Upper lobe of right lung (tissue), 1 donor: ENCODE data around the gene POLG2. TPM values are rescaled to one million over a fixed set of nuclear protein-coding genes. Genes with fewer than 3 reads are reported as not detected.
A peak's percentile ranks its signal among the peaks of the same experiment; 100 is the strongest.

Experiments
- ATAC-seq: fragments of 200-7000 bp; cut with Tn5 transposase; one replicate; pipeline ENCODE4 v1.9.1; 2020; ENCODE audit warnings: mild to moderate bottlenecking, moderate library complexity
- DNase-seq: peaks from one replicate; pipeline ENCODE4 v3.0.0-alpha.2; 2020
- H3K27ac ChIP-seq: fragments of 200-600 bp; one replicate; pipeline ENCODE4 v1.8.0; 2022
- H3K27me3 ChIP-seq: fragments of 200-600 bp; one replicate; pipeline ENCODE4 v1.8.0; 2022; ENCODE audit warnings: mild to moderate bottlenecking
- H3K36me3 ChIP-seq: fragments of 200-600 bp; one replicate; pipeline ENCODE4 v1.8.0; 2022
- H3K4me1 ChIP-seq: fragments of 200-600 bp; one replicate; pipeline ENCODE4 v1.8.0; 2022
- H3K4me3 ChIP-seq: fragments of 200-600 bp; one replicate; pipeline ENCODE4 v1.8.0; 2022; ENCODE audit warnings: mild to moderate bottlenecking
- H3K9me3 ChIP-seq: fragments of 200-600 bp; one replicate; pipeline ENCODE4 v1.8.0; 2022
- intact Hi-C: fragments of 100-400 bp; cut with DNase I; formaldehyde crosslinking; loops from one replicate; pipeline ENCODE4 v1.11.0; 2022
- total RNA-seq: library from RNA; stranded (reverse); fragmentation: NEBNext Ultra II Directional; extraction: Animal tissue kit (Norgen Biotek cat#: 25700); gene quantifications from one replicate; pipeline ENCODE4 v1.2.1, GENCODE V29; 2021
- TF ChIP-seq, protein P1 (sequence below): fragments of 200-600 bp; IDR thresholded peaks from one replicate; pipeline ENCODE4 v1.8.0; 2022; ENCODE audit warnings: antibody characterized with exemption
- donor health status: DM: no; HTN: yes; CAD: no; lungs with severe emphysema.

POLG2 gene
- total RNA-seq, 1 donor from 2014 or later, result 12.6 TPM

GRCh38 chr17:64502809-64503208 is 6.0 kb upstream of the POLG2 start:
- ATAC-seq (no peak), DNase-seq (no peak)
- TF ChIP-seq, protein P1, sequence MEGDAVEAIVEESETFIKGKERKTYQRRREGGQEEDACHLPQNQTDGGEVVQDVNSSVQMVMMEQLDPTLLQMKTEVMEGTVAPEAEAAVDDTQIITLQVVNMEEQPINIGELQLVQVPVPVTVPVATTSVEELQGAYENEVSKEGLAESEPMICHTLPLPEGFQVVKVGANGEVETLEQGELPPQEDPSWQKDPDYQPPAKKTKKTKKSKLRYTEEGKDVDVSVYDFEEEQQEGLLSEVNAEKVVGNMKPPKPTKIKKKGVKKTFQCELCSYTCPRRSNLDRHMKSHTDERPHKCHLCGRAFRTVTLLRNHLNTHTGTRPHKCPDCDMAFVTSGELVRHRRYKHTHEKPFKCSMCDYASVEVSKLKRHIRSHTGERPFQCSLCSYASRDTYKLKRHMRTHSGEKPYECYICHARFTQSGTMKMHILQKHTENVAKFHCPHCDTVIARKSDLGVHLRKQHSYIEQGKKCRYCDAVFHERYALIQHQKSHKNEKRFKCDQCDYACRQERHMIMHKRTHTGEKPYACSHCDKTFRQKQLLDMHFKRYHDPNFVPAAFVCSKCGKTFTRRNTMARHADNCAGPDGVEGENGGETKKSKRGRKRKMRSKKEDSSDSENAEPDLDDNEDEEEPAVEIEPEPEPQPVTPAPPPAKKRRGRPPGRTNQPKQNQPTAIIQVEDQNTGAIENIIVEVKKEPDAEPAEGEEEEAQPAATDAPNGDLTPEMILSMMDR, result no peak
- H3K4me3 ChIP-seq, result peak overlapping the region; percentile 81
- peaks cover 52% of the 10 kb centered on the region for H3K4me1 ChIP-seq
- intact Hi-C loops, result no loop called here
- H3K36me3 ChIP-seq, result peaks cover 72% of the 10 kb centered on the region
- no peaks in the 10 kb centered on the region for H3K9me3 ChIP-seq
- no peaks in the 10 kb centered on the region for H3K27me3 ChIP-seq
- H3K27ac ChIP-seq, result no peak overlapping the region

GRCh38 chr17:64502021-64502420 is 5.2 kb upstream of the POLG2 start:
- no peak overlapping the region for H3K27ac ChIP-seq
- no peaks in the 10 kb centered on the region for H3K9me3 ChIP-seq
- ATAC-seq, result no peak
- peaks cover 57% of the 10 kb centered on the region for H3K4me1 ChIP-seq
- TF ChIP-seq, protein P1, result no peak
- H3K4me3 ChIP-seq, result peak overlapping the region; percentile 15
- peaks cover 76% of the 10 kb centered on the region for H3K36me3 ChIP-seq
- intact Hi-C loops, result no loop called here
- no peaks in the 10 kb centered on the region for H3K27me3 ChIP-seq
- no peak for DNase-seq

- intact Hi-C loops, result no loop called here
- H3K4me3 ChIP-seq, result no peak overlapping the region
- no peak overlapping the region for H3K27ac ChIP-seq
- H3K4me1 ChIP-seq, result peaks cover 58% of the 10 kb centered on the region
- DNase-seq (no peak), ATAC-seq (no peak)
- TF ChIP-seq, protein P1, result no peak
- H3K36me3 ChIP-seq, result peaks cover 76% of the 10 kb centered on the region
- H3K27me3 ChIP-seq, result no peaks in the 10 kb centered on the region
- no peaks in the 10 kb centered on the region for H3K9me3 ChIP-seq
Measured at GRCh38 chr17:64500862-64501765, 4.3 kb upstream of the POLG2 start.

GRCh38 chr17:64500487-64500859 is 3.6 kb upstream of the POLG2 start:
- TF ChIP-seq, protein P1, result no peak
- DNase-seq (no peak), ATAC-seq (no peak)
- intact Hi-C loops, result no loop called here
- no peak overlapping the region for H3K27ac ChIP-seq
- no peak overlapping the region for H3K4me3 ChIP-seq
- H3K36me3 ChIP-seq, result peaks cover 76% of the 10 kb centered on the region
- peaks cover 64% of the 10 kb centered on the region for H3K4me1 ChIP-seq
- no peaks in the 10 kb centered on the region for H3K9me3 ChIP-seq
- no peaks in the 10 kb centered on the region for H3K27me3 ChIP-seq

GRCh38 chr17:64499805-64500486 is 3.1 kb upstream of the POLG2 start:
- no peaks in the 10 kb centered on the region for H3K27me3 ChIP-seq
- TF ChIP-seq, protein P1, result no peak
- peaks cover 70% of the 10 kb centered on the region for H3K4me1 ChIP-seq
- no peak overlapping the region for H3K27ac ChIP-seq
- no peaks in the 10 kb centered on the region for H3K9me3 ChIP-seq
- DNase-seq, result no peak
- intact Hi-C loops, result loop anchor here (10.0 kb wide), 1 partner anchor 75 kb away; no protein-coding TSS in a partner anchor
- peaks cover 76% of the 10 kb centered on the region for H3K36me3 ChIP-seq
- ATAC-seq, result no peak
- no peak overlapping the region for H3K4me3 ChIP-seq
